KOPT-K1 (cell line): Measurements from ENCODE around the gene IRF3.
"Not testable (repeated sequence)": the region's sequence is repeated elsewhere in the genome, so short reads cannot be mapped to it uniquely, and the experiment has no call there.

Experiments
- H3K27ac ChIP-seq: fragments of 200-600 bp; sonication (generic); 2 replicates; pipeline ENCODE4 v1.5.1; 2016; ENCODE audit warnings: antibody characterized with exemption, mild to moderate bottlenecking, low read depth, low read length; ENCODE audit not compliant: poor library complexity, severe bottlenecking
- H3K36me3 ChIP-seq: fragments of 200-600 bp; sonication (generic); 2 replicates; pipeline ENCODE4 v1.5.1; 2017; ENCODE audit warnings: antibody characterized with exemption, mild to moderate bottlenecking, low read length, moderate library complexity; ENCODE audit not compliant: insufficient read depth
- H3K9me3 ChIP-seq: fragments of 200-600 bp; sonication (generic); 2 replicates; pipeline ENCODE4 v1.5.1; 2017; ENCODE audit warnings: antibody characterized with exemption, low read length, mild to moderate bottlenecking; ENCODE audit not compliant: insufficient read depth, poor library complexity, severe bottlenecking

Gene IRF3

GRCh38 chr19:49635530-49636232 lies 30.0 kb downstream of the IRF3 start:
- Histone ChIP-seq H3K27ac (no peak overlapping the region), H3K36me3 (no peaks in the 10 kb centered on the region), H3K9me3 (no peaks in the 10 kb centered on the region)

GRCh38 chr19:49633273-49633672 lies 32.4 kb downstream of the IRF3 start:
- peaks cover 13% of the 10 kb centered on the region; the same call in 1 of the 2 replicates for H3K36me3 ChIP-seq
- H3K27ac ChIP-seq, H3K9me3 ChIP-seq: not testable (repeated sequence)

GRCh38 chr19:49632576-49632975 lies 33.1 kb downstream of the IRF3 start:
- H3K9me3 ChIP-seq: no peaks in the 10 kb centered on the region
- H3K27ac ChIP-seq: no peak overlapping the region
- peaks cover 20% of the 10 kb centered on the region; the same call in 1 of the 2 replicates for H3K36me3 ChIP-seq

- Histone ChIP-seq H3K36me3 (peaks cover 28% of the 10 kb centered on the region), H3K9me3 (no peaks in the 10 kb centered on the region), H3K27ac (no peak overlapping the region)
Observed at GRCh38 chr19:49631610-49632192, 34.0 kb downstream of the IRF3 start.

GRCh38 chr19:49631014-49631588 lies 34.6 kb downstream of the IRF3 start:
- no peaks in the 10 kb centered on the region for H3K9me3 ChIP-seq
- H3K27ac ChIP-seq: no peak overlapping the region
- H3K36me3 ChIP-seq: peaks cover 34% of the 10 kb centered on the region

GRCh38 chr19:49629659-49630058 lies 36.0 kb downstream of the IRF3 start:
- Histone ChIP-seq H3K27ac (no peak overlapping the region), H3K9me3 (no peaks in the 10 kb centered on the region), H3K36me3 (peaks cover 46% of the 10 kb centered on the region)

- H3K9me3 ChIP-seq: no peaks in the 10 kb centered on the region
- peaks cover 71% of the 10 kb centered on the region for H3K36me3 ChIP-seq
- no peak overlapping the region for H3K27ac ChIP-seq
Observed at GRCh38 chr19:49626226-49626625, 39.4 kb downstream of the IRF3 start.

GRCh38 chr19:49624967-49625910 lies 40.4 kb downstream of the IRF3 start:
- Histone ChIP-seq H3K36me3 (peaks cover 77% of the 10 kb centered on the region), H3K9me3 (no peaks in the 10 kb centered on the region), H3K27ac (no peak overlapping the region)

GRCh38 chr19:49617860-49618259 lies 47.8 kb downstream of the IRF3 start:
- H3K27ac ChIP-seq, H3K9me3 ChIP-seq: not testable (repeated sequence)
- H3K36me3 ChIP-seq: peaks cover 87% of the 10 kb centered on the region

- Histone ChIP-seq H3K27ac (no peak overlapping the region), H3K9me3 (peaks cover 7% of the 10 kb centered on the region), H3K36me3 (peaks cover 93% of the 10 kb centered on the region)
Observed at GRCh38 chr19:49616945-49617344, 48.7 kb downstream of the IRF3 start.

- no peak overlapping the region for H3K27ac ChIP-seq
- H3K9me3 ChIP-seq: peaks cover 7% of the 10 kb centered on the region
- H3K36me3 ChIP-seq: peaks cover 88% of the 10 kb centered on the region
Observed at GRCh38 chr19:49616532-49616931, 49.1 kb downstream of the IRF3 start.

GRCh38 chr19:49615861-49616260 lies 49.8 kb downstream of the IRF3 start:
- H3K36me3 ChIP-seq: peaks cover 93% of the 10 kb centered on the region
- H3K9me3 ChIP-seq: peaks cover 7% of the 10 kb centered on the region
- H3K27ac ChIP-seq: no peak overlapping the region

GRCh38 chr19:49614096-49614833 lies 51.4 kb downstream of the IRF3 start:
- Histone ChIP-seq H3K9me3 (peaks cover 7% of the 10 kb centered on the region), H3K36me3 (peaks cover 94% of the 10 kb centered on the region), H3K27ac (no peak overlapping the region)

GRCh38 chr19:49613374-49613773 lies 52.3 kb downstream of the IRF3 start:
- Histone ChIP-seq H3K27ac (no peak overlapping the region), H3K36me3 (peaks cover 95% of the 10 kb centered on the region), H3K9me3 (peaks cover 7% of the 10 kb centered on the region)
